Raji (cell line): ENCODE measurements around the gene C2orf81.
A peak's percentile ranks its signal among the peaks of the same experiment; 100 is the strongest.

ENCODE experiments used
- POLR2A ChIP-seq: IDR thresholded peaks from 2 replicates; pipeline ENCODE4 v1.6.1; 2011; ENCODE audit warnings: low read depth, low read length, control low read depth; ENCODE audit not compliant: insufficient read depth

The C2orf81 gene

DNA sequence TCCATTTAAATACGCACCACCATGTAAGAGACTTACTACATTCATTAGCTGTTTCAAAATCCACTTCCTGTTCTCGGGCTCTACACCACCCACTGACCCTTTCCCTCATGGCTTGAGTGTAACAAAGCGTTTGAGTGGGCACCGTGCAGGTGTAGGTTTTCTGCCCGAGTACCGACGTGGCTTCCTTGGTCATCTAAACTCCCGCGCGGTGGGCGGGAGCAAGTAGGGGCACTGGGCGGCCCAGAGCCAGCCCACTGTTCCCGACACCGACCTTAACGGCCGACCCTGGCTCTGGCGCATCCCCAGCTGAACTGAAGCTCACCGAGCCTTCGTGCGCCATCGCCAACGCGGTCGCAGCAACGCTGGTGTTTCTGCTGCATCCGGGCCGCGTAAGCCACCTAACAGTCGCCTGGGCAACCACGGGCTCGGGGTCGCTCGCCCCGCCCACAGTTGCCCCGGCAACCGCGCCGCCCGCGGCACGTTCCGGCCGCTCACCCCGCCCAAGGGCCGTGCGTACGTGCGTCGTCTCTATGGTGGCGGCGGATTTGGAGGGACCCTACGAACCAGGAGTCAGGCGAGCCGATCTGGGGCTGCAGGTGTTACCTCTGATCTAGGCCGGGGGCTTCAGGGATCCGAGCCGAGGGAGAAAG, at the start of gene C2orf81, which contains the start of gene WDR54:
Gene C2orf81, minus strand, starts transcription at position 399 of the 650 bp plus-strand sequence. Its CDS starts 59 bp downstream, at position 340.
Gene WDR54, plus strand, starts transcription at position 510 of the 650 bp plus-strand sequence. CDS start 424 bp downstream, outside the sequence.
- TF ChIP-seq POLR2A, result peak; percentile 96

DNA sequence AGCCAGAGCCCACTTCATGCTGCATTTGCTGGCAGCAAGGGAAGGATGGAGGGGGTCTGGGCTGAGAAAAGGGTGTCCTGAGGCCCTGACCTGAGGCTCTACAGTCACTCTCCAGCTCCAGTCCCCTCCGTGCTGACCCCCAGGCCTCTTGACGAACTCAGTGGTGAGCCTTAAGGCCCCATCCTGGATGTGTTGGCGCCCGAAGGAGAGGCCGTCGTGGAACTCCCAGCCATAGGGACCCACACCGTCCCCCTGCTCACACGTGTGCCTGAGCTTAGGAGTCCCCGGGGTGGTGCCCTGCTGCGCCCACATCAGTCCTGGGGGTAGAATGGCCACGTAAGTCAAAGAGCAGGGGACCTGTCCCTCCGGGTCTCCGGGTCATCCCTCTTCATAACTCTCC, 43.0 kb upstream of the C2orf81 start:
- TF ChIP-seq POLR2A, result no peak

DNA sequence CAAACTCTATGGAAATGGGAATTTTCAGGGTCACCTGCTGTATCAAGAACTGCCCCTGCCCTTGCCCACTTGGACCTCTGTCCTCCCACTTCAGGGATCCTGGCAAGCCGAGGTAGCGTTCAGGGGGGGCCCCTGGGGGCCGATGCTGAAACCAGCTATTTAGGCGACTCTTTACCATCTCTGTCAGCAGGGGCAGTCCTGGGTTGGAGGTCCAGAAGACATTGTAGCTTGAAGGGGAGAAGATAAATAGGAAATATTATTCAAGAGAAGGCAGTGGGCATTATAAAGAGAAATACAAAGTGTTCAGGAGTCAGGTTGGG, 41.3 kb upstream of the C2orf81 start:
- TF ChIP-seq POLR2A, result no peak

DNA sequence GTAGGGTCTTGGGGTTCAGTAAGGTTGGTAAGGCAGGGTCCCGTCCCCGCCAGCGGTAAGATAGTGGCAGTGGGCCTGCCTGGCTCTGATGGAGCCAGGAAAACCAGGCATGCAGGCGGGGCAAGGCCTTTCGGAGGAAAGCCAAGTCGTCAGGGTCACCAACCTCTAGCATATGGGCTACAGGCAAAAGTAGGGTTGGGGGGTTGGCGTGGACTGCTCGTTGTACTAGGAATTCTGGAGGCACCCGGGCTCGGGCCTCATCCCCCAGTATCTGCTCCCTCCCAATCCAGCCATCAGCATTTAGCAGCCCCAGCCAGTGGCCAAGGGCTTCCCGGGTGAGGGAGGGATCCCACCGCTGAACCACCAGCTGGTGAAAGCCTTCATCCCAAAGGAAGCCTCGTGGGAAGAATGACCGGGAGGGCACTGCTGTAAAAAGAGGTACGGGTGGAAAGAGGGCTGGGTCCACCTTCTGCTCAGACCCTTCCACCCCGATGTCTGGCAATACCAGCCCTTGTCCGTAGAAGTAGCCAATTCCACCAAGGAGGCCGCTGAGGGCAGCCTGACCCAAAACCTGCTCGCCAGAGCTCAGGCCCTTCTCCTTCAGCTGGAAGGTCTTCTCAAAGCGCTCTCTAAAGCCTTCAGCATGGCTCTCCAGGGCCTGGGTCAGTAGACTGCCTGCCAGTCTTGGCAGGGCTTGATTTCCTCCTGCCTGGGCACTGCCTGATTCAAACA, 40.8 kb upstream of the C2orf81 start:
- TF ChIP-seq POLR2A, result peak; percentile 7; the same call in 1 of the 2 replicates

DNA sequence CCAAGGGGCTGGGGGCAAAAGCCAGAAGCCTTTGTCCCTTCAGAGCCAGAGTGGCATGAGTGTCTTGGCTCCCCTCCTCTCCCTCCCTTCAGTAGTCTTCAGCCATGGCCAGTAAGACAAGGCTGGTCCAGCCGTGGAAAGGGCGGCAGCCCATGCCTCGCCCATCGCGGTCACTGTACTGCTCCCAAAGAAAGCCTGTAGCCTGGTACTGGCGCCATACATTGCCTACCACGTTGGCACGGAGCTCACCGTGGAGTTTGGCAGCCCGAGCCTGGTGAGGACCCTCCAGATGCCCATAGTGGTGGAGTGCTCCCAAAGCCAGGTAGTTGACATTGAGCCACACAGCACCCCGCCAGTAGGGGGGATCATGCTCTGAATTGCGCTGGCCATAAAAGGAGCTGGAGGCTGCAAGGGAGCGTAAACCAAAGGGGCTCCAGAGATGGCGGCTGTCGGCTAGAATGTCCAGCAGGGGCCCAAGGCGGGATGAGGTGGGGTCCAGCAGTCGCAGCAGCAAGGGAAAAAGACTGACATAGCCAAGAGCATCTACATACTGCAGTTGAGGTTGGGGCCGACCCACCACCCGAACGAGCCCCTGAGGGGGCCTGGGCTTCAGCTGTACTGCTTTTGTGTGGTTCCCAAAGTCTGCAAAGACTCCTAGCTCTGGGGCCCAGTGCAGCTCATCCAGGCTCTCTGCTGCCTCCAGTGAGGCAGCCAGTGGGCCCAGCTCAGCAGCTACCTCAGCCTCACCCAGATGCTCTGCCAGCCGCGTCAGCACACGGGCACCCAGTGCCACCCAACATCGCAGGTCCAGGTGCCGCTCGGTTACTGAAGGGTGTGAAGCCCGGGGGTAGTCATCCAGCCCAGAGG, 40.0 kb upstream of the C2orf81 start:
- peak; percentile 1; the same call in 1 of the 2 replicates for TF ChIP-seq POLR2A

DNA sequence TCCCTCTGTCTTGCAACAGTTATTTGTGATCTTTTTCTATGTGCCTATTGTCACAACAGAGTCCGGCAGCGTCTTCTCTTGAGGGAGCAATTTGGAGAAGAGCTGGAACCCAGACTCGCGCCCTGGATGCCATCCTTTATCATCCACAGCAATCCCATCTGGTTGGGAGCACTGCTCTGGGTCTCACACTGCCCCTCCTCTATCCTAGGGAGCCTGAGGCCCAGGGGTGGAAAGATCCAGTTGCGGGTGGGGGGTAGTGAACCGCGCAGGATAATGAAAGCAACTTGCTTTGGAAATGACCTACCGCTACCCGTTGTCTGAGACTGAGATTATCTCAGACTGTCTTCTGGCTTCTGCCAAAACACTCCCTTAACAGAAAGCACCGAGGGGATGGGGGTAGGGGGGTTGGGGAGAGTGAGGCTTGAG, 37.5 kb upstream of the C2orf81 start:
- no peak; the same call in 1 of the 2 replicates for TF ChIP-seq POLR2A

DNA sequence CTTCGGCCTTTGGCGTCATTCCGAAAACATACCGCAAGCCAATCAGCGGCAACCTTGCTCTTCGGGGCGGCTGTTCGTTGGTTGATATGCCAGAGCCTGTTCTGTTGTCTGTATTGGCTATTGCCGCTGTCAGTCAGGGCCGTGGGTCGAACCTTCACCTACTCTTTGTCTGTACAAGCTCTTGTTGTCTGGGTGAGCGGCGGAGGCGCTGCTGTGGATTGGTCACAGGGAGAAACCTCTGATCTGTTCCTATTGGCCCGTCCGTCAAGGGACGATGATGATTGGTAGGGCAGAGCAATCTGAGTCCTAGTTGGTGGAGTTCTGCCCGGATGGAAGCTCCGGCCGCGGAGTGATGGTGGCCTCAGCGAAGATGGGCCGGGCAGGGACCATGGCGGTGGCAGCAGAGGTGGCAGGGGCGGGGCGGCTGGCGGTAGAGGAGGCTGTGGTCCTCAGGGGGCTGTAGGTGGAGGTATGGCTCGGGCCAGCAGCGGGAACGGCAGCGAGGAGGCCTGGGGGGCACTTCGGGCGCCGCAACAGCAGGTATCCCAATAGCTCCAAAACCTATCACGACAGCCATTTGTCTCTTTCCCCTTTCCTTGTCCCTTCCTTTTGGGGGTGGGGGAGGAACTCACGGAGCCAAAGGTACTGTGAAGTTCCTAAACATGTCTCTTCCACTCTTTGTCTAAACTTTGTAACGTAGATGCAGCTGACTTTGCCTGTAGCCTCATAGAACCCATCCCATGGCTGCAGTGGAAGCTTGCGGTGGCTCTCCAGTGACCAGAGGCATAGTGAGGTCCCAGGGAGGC, 36.9 kb upstream of the C2orf81 start, which contains the start of gene WBP1:
Gene WBP1, plus strand, starts transcription at position 307 of the 806 bp plus-strand sequence. Its CDS starts 165 bp downstream, at position 472.
- TF ChIP-seq POLR2A, result peak; percentile 46

DNA sequence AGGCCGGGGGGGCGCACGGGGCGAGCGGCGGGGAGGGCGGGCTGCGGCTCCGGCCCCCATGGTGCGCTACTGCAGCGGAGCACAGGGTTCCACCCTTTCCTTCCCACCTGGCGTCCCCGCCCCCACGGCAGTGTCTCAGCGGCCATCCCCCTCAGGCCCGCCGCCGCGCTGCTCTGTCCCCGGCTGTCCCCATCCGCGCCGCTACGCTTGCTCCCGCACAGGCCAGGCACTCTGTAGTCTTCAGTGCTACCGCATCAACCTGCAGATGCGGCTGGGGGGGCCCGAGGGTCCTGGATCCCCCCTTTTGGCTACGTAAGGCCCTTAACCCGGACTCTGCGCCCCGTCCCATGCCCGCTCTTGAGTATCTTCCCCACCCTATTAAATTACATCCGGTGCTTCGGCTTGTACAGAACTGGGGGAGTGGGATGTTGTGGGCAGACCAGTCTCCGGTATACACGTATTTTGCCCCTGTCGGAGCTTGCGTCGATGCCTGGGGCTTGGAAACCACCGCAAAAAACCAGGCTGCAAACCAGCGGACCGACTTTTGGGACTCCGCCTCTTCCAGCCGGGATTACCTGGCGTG, 36.2 kb upstream of the C2orf81 start:
- peak; percentile 46 for TF ChIP-seq POLR2A

DNA sequence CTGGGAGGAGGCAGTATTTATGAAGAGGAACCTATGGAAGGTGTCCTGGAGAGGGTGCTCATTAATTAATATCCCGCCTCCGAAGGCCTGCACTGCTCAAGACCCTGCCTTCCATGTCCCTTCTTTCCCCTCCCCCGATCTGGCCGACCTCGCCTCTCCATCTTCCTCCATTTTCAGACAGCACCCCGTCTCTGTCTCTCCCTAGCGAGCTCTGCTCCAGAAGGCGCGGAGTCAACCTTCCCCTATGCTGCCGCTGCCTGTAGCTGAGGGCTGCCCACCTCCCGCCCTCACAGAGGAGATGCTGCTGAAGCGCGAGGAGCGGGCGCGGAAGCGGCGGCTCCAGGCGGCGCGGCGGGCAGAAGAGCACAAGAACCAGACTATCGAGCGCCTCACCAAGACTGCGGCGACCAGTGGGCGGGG, 35.7 kb upstream of the C2orf81 start:
- TF ChIP-seq POLR2A, result no peak; the same call in none of the 2 replicates

DNA sequence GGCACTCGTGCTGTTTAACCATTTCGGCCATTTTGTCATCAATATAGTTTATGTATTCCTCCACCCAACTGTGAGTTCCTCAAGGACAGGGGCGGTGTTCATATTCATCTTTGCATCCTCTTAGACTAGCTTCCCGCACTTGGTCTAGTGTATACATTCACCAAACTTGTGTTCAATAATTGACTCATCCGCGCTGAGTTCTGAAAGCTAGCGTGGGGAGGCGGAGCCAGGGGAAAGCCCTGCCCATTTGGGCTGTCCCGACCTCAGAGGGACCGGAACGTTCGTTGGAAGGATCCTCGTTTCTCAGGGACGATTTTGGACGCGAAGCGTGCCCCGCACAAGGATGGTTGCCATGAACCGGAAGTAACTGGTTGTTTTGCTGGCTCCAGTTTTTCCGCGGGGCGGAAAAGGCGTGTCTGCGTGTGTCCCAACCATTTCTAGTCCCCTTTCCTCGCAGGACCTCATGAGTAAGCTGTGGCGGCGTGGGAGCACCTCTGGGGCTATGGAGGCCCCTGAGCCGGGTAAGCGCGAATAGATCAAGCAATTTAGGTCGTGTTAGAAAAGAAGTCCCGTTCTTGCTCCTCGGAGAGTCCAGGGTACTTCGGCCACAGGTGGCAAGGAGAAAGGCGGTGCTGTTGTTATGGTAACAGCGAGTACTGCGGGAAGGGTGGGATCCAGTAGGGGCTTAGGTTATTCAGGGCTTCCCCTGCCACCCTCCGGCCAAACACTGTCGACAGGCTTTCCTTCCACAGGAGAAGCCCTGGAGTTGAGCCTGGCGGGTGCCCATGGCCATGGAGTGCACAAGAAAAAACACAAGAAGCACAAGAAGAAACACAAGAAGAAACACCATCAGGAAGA, 33.5 kb upstream of the C2orf81 start, which contains the start of gene INO80B:
Gene INO80B, plus strand, starts transcription at position 434 of the 858 bp plus-strand sequence. Its CDS starts 30 bp downstream, at position 464.
- peak; percentile 81 for TF ChIP-seq POLR2A

DNA sequence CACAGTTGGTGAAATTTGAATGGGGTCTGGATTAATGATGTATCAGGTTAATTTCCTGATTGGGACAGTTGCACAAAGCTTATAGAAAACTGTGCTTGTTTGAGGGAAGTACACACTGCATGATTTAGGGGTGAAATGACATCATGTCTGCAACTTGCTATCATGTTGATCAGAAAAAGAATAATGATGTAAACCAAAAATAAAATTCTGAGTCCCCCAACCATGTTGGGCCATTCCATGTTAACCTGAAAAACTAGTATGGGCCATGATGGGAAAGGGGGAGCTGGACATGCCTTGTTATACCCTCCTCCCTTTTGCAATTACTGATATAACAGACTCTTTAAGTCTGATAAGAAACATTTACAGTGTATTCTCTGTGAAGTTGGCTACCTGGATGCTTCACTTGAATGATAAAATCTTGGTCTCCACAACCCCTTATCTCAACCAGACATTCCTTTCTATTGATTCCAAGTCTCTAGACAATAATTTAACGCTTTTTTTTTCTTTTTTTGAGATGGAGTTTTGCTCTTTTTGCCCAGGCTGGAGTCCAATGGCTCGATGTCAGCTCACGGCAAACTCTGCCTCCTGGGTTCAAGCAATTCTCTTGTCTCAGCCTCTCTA, 29.3 kb upstream of the C2orf81 start:
- no peak for TF ChIP-seq POLR2A

DNA sequence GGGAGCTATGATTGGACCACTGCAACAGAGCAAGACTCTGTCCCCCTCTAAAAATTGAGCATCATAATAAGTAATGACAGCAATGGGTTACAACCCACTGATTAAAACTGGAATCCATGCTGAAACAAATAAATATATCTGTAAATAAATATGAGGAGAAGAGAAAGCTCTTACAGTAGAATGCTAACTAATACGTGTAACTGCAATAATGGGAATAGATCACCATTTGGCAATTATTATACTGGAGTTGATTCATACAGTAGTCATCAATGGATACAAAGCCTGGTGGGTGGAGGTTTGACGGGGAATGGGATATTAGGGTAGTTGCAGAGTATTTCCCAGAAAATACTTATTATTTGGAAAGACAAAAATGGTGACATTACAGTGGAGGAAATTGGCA, 27.4 kb upstream of the C2orf81 start:
- no peak for TF ChIP-seq POLR2A
